Testis (tissue), 3 donors: ENCODE data around the gene SEC61A2. TPM values are rescaled to one million over a fixed set of nuclear protein-coding genes. Genes with fewer than 3 reads are reported as not detected.

Experiments used
- DNase-seq: peaks from one replicate; pipeline ENCODE4 v3.0.0-alpha.2; 2019
- H3K27ac ChIP-seq, 2 donors: fragments of 200-600 bp; sonication (generic); one replicate each; pipeline ENCODE4 v1.5.1; 2019
- H3K27me3 ChIP-seq: fragments of 200-600 bp; sonication (generic); one replicate; pipeline ENCODE4 v1.5.1; 2019
- H3K36me3 ChIP-seq: fragments of 200-600 bp; sonication (generic); one replicate; pipeline ENCODE4 v1.5.1; 2017; ENCODE audit warnings: low read depth; ENCODE audit errors: missing control alignments
- H3K4me1 ChIP-seq: fragments of 200-600 bp; sonication (generic); one replicate; pipeline ENCODE4 v1.5.1; 2019
- H3K4me3 ChIP-seq, 2 donors: fragments of 200-600 bp; sonication (generic); one replicate each; pipeline ENCODE4 v1.5.1; 2017 to 2019
- H3K9me3 ChIP-seq: fragments of 200-600 bp; sonication (generic); one replicate; pipeline ENCODE4 v1.5.1; 2017
- POLR2A ChIP-seq: fragments of 450-650 bp; IDR thresholded peaks from one replicate; pipeline ENCODE4 v1.6.1; 2017; ENCODE audit warnings: antibody characterized with exemption, mild to moderate bottlenecking, moderate library complexity
- WGBS, 2 donors: methylation state at CpG; one replicate each; pipeline ENCODE4 v1.1.5; 2018; 5-methylcytosine and 5-hydroxymethylcytosine counted together
- intact Hi-C: fragments of 100-400 bp; cut with DNase I; formaldehyde crosslinking; loops from one replicate; pipeline ENCODE4 v1.15.1; 2023; ENCODE audit warnings: low total_unique reads
- polyA plus RNA-seq: library from polyadenylated mRNA; stranded (reverse); fragments of 350-450 nt; fragmentation: Illumina TruSeq; extraction: RNeasy Lipid Tissue Mini Kit (QIAGEN cat#74804); gene quantifications from one replicate; pipeline ENCODE4 v1.2.3, GENCODE V29; 2014; ENCODE audit warnings: low read depth, low replicate concordance; ENCODE audit not compliant: insufficient read depth
- total RNA-seq, 2 donors: library from RNA; depleted of rRNA; stranded (reverse); fragments of >200 nt; gene quantifications; one replicate each; pipeline ENCODE4 v1.2.3, GENCODE V29; 2016
- TF ChIP-seq, protein P1 (sequence below), 3 experiments: fragments of 450-650 bp in 2 of 3; fragments of 200-600 bp in 1 of 3; sonication (generic) in 1 of 3; IDR thresholded peaks; one replicate each; pipeline ENCODE4 v1.5.1; 2016 to 2019; ENCODE audit warnings: antibody characterized with exemption in 3 of 3, mild to moderate bottlenecking in 2 of 3, moderate library complexity in 1 of 3

Gene SEC61A2
- total and polyA plus RNA-seq, 3 donors from 2014 or later, result 28.6 to 57.5 (median 46.4) TPM

DNA sequence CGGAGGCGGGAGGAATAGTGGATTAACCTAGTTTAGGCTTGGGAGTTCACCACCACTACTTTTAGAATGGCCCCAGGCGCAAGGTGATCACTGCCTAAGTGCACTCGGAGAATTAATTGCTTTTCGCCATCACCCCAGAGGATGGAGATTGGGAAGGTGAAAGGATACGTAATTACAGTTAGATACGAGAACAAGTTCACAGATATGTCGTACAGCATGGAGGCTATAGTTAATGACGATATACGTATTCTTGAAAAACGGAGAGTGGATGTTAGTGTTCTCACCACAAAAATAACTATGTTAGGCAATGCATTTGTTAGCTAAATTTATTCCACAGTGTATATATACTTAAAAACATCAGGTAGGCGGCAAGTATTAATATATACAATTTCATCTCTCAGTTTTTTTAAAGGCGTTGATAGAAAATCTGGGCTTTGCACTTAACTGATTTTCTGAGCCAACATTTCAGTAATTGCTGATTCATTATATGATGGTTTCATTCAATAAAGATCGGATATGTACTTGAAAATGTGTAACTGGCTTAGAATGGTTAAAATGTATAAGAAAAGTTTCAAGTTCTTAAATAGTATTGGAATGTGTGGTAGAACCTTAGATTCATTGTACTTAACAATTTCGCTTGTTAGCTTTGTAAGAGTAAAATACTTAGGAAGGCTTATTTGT, 67.2 kb downstream of the SEC61A2 start:
- Histone ChIP-seq H3K4me1 (peaks cover 5% of the 10 kb centered on the region), H3K4me3 (peak overlapping the region; percentile 75 to 91), H3K27me3 (no peaks in the 10 kb centered on the region), H3K27ac (peak overlapping the region; percentile 94 to 95), H3K36me3 (no peaks in the 10 kb centered on the region), H3K9me3 (no peaks in the 10 kb centered on the region)
- DNase-seq, result peak; percentile 43
- intact Hi-C loops, result no loop called here
- 4 to 7% methylated on average over 14 to 15 of the region's 15 CpGs for WGBS, 2 donors
- no peak for TF ChIP-seq POLR2A
- TF ChIP-seq, protein P1, sequence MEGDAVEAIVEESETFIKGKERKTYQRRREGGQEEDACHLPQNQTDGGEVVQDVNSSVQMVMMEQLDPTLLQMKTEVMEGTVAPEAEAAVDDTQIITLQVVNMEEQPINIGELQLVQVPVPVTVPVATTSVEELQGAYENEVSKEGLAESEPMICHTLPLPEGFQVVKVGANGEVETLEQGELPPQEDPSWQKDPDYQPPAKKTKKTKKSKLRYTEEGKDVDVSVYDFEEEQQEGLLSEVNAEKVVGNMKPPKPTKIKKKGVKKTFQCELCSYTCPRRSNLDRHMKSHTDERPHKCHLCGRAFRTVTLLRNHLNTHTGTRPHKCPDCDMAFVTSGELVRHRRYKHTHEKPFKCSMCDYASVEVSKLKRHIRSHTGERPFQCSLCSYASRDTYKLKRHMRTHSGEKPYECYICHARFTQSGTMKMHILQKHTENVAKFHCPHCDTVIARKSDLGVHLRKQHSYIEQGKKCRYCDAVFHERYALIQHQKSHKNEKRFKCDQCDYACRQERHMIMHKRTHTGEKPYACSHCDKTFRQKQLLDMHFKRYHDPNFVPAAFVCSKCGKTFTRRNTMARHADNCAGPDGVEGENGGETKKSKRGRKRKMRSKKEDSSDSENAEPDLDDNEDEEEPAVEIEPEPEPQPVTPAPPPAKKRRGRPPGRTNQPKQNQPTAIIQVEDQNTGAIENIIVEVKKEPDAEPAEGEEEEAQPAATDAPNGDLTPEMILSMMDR (IDR thresholded peaks at IDR 0.05), result no peak

DNA sequence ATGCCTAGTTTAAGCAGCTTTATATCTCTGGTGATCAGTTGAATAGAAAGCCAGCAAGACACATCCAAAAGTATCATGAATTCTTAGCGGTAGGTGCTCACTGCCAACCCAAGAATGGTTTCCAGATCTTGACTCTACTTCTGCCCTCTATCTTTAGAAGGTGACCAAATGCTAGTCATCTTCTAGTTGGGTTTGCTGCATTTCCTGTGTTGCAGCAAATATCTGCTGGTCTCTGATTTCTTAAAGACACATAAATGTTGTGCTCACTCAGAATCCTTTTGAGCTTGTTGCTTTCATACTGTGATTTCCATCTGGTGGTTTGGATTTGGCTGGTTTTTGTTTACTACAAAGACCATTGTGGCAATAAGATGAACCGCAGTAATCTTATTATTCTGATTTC, 68.7 kb downstream of the SEC61A2 start:
- H3K4me1 ChIP-seq, result peaks cover 5% of the 10 kb centered on the region
- intact Hi-C loops, result no loop called here
- 74 to 88% methylated on average over 2 of the region's 2 CpGs for WGBS, 2 donors
- no peak overlapping the region for H3K27ac ChIP-seq
- H3K4me3 ChIP-seq, result no peak overlapping the region
- no peaks in the 10 kb centered on the region for H3K27me3 ChIP-seq
- TF ChIP-seq, protein P1 (IDR thresholded peaks at IDR 0.05), result no peak
- no peak for TF ChIP-seq POLR2A
- H3K9me3 ChIP-seq, result no peaks in the 10 kb centered on the region
- no peak for DNase-seq
- H3K36me3 ChIP-seq, result no peaks in the 10 kb centered on the region

DNA sequence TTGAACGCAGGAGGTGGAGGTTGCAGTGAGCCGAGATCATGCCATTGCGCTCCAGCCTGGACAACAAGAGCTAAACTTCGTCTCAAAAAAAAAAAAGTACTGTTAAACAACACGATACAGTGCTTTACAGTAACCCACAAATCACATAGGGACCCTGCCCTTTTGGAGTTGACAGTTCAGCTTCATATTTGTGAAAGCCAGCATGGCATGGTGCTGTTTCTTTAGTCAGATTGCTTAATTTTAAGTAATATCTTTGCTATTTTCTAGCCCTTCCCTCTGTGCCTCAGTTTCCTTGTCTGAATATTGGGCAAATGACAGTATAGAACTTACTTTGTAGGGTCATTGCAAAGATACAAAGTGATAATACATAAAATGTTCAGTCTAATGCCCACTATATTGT, 71.4 kb downstream of the SEC61A2 start:
- WGBS, 2 donors, result 92 to 93% methylated on average over 5 of the region's 5 CpGs
- no peak overlapping the region for H3K4me3 ChIP-seq
- no peaks in the 10 kb centered on the region for H3K9me3 ChIP-seq
- DNase-seq, result no peak
- no peaks in the 10 kb centered on the region for H3K4me1 ChIP-seq
- H3K36me3 ChIP-seq, result no peaks in the 10 kb centered on the region
- no peak overlapping the region for H3K27ac ChIP-seq
- H3K27me3 ChIP-seq, result no peaks in the 10 kb centered on the region
- TF ChIP-seq, protein P1 (IDR thresholded peaks at IDR 0.05), result no peak
- no peak for TF ChIP-seq POLR2A
- intact Hi-C loops, result no loop called here

DNA sequence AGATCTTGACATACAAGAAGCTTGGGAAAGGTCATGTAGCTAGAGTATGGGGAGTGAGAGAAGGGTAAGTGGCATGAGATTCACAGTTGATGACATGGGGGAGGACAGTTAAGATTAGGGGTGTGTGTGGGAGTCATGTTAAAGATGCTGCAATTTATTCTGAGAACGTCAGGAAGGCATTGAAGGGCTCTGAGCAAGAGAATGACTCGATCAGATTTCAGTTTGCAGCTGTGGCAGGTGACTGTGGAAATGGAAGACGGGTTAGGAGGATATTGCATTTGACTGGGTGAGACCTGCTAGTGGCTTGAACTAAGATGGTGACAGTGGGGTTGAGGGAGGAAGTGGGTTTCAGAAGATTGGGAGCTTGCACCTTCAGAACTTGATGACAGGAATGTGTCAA, 72.1 kb downstream of the SEC61A2 start:
- no peak for DNase-seq
- 64 to 75% methylated on average over 3 of the region's 3 CpGs for WGBS, 2 donors
- Histone ChIP-seq H3K36me3 (no peaks in the 10 kb centered on the region), H3K4me3 (no peak overlapping the region), H3K27ac (no peak overlapping the region), H3K27me3 (no peaks in the 10 kb centered on the region), H3K4me1 (no peaks in the 10 kb centered on the region), H3K9me3 (no peaks in the 10 kb centered on the region)
- intact Hi-C loops, result no loop called here
- no peak for TF ChIP-seq POLR2A
- TF ChIP-seq, protein P1 (IDR thresholded peaks at IDR 0.05), result no peak

DNA sequence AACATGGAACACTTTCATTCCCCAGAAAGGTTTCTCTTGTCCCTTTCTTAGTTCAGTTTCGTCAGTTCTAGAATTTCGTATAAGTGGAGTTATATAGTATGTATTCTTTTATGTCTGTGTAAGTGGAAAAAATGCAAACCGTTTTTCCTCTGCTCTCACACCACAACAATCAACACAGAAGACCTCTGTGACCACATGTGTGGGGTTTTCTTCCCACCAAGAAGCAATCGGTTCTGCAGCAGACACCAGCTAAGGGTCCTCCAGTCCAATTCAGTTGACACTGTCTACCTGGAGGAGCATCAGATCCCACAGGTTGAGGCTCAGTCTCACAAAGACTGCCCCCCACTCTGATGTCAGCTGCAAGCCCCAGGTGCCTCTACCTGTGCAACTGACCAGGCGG, 72.7 kb downstream of the SEC61A2 start:
- Histone ChIP-seq H3K4me1 (no peaks in the 10 kb centered on the region), H3K27me3 (no peaks in the 10 kb centered on the region), H3K4me3 (no peak overlapping the region), H3K36me3 (no peaks in the 10 kb centered on the region), H3K9me3 (no peaks in the 10 kb centered on the region), H3K27ac (no peak overlapping the region)
- no peak for TF ChIP-seq POLR2A
- TF ChIP-seq, protein P1 (IDR thresholded peaks at IDR 0.05), result no peak
- intact Hi-C loops, result no loop called here
- DNase-seq, result no peak
- 82 to 85% methylated on average over 5 of the region's 5 CpGs for WGBS, 2 donors
